HG03095 (cell line): ENCODE data around the gene ANKRD60.

ENCODE experiments used
- ATAC-seq: cut with Tn5 transposase; IDR thresholded peaks from one replicate; pipeline ENCODE4 v1.9.1; 2021; ENCODE audit warnings: moderate library complexity; ENCODE audit not compliant: unreplicated experiment

ANKRD60 gene

GRCh38 chr20:58167759-58168158 lies 60.7 kb downstream of the ANKRD60 start:
- no peak for ATAC-seq
